Measurements from ENCODE around the gene MTMR2. TPM values are rescaled to one million over a fixed set of nuclear protein-coding genes. Genes with fewer than 3 reads are reported as not detected.

The MTMR2 gene
- total and polyA plus RNA-seq, 9 of the 15 experiments (the other 6 are each of a cell fraction or from before 2014, with no cell fraction given) = 12.6 to 35.8 (median 25.2) TPM

GRCh38 chr11:95937358-95937757, 13.5 kb upstream of the MTMR2 start (continued):
- TF ChIP-seq, protein P1, sequence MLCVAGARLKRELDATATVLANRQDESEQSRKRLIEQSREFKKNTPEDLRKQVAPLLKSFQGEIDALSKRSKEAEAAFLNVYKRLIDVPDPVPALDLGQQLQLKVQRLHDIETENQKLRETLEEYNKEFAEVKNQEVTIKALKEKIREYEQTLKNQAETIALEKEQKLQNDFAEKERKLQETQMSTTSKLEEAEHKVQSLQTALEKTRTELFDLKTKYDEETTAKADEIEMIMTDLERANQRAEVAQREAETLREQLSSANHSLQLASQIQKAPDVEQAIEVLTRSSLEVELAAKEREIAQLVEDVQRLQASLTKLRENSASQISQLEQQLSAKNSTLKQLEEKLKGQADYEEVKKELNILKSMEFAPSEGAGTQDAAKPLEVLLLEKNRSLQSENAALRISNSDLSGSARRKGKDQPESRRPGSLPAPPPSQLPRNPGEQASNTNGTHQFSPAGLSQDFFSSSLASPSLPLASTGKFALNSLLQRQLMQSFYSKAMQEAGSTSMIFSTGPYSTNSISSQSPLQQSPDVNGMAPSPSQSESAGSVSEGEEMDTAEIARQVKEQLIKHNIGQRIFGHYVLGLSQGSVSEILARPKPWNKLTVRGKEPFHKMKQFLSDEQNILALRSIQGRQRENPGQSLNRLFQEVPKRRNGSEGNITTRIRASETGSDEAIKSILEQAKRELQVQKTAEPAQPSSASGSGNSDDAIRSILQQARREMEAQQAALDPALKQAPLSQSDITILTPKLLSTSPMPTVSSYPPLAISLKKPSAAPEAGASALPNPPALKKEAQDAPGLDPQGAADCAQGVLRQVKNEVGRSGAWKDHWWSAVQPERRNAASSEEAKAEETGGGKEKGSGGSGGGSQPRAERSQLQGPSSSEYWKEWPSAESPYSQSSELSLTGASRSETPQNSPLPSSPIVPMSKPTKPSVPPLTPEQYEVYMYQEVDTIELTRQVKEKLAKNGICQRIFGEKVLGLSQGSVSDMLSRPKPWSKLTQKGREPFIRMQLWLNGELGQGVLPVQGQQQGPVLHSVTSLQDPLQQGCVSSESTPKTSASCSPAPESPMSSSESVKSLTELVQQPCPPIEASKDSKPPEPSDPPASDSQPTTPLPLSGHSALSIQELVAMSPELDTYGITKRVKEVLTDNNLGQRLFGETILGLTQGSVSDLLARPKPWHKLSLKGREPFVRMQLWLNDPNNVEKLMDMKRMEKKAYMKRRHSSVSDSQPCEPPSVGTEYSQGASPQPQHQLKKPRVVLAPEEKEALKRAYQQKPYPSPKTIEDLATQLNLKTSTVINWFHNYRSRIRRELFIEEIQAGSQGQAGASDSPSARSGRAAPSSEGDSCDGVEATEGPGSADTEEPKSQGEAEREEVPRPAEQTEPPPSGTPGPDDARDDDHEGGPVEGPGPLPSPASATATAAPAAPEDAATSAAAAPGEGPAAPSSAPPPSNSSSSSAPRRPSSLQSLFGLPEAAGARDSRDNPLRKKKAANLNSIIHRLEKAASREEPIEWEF (CRISPR knock-in tag; IDR thresholded peaks at IDR 0.05) = no peak
- no peak for TF ChIP-seq ZBTB26 (CRISPR knock-in tag; IDR thresholded peaks at IDR 0.05)
- TF ChIP-seq PHF20 (IDR thresholded peaks at IDR 0.05; ENCODE audit: partially characterized antibody) = no peak
- TF ChIP-seq, protein P2, sequence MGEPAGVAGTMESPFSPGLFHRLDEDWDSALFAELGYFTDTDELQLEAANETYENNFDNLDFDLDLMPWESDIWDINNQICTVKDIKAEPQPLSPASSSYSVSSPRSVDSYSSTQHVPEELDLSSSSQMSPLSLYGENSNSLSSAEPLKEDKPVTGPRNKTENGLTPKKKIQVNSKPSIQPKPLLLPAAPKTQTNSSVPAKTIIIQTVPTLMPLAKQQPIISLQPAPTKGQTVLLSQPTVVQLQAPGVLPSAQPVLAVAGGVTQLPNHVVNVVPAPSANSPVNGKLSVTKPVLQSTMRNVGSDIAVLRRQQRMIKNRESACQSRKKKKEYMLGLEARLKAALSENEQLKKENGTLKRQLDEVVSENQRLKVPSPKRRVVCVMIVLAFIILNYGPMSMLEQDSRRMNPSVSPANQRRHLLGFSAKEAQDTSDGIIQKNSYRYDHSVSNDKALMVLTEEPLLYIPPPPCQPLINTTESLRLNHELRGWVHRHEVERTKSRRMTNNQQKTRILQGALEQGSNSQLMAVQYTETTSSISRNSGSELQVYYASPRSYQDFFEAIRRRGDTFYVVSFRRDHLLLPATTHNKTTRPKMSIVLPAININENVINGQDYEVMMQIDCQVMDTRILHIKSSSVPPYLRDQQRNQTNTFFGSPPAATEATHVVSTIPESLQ (CRISPR knock-in tag; IDR thresholded peaks at IDR 0.05) = no peak
- TF ChIP-seq, protein P3, sequence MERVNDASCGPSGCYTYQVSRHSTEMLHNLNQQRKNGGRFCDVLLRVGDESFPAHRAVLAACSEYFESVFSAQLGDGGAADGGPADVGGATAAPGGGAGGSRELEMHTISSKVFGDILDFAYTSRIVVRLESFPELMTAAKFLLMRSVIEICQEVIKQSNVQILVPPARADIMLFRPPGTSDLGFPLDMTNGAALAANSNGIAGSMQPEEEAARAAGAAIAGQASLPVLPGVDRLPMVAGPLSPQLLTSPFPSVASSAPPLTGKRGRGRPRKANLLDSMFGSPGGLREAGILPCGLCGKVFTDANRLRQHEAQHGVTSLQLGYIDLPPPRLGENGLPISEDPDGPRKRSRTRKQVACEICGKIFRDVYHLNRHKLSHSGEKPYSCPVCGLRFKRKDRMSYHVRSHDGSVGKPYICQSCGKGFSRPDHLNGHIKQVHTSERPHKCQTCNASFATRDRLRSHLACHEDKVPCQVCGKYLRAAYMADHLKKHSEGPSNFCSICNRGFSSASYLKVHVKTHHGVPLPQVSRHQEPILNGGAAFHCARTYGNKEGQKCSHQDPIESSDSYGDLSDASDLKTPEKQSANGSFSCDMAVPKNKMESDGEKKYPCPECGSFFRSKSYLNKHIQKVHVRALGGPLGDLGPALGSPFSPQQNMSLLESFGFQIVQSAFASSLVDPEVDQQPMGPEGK (CRISPR knock-in tag; IDR thresholded peaks at IDR 0.05; ENCODE audit: borderline replicate concordance) = no peak
- peak; percentile 85 for TF ChIP-seq ETV1 (tag; conservative IDR thresholded peaks at IDR 0.05; ENCODE audit: low read depth)
- TF ChIP-seq SIN3B (IDR thresholded peaks at IDR 0.05; ENCODE audit: low read depth) = no peak
- no peak for TF ChIP-seq HIVEP1 (CRISPR knock-in tag; IDR thresholded peaks at IDR 0.05)
- TF ChIP-seq NELFE (IDR thresholded peaks at IDR 0.05; ENCODE audit: insufficient read depth, insufficient read length) = no peak
- TF ChIP-seq ERF (CRISPR knock-in tag; IDR thresholded peaks at IDR 0.05) = no peak
- TF ChIP-seq ZNF586 (CRISPR knock-in tag; conservative IDR thresholded peaks at IDR 0.05) = no peak
- 0 out of 2 replicates have a peak, but pooled peaks have one; percentile 14 for TF ChIP-seq RNF2 (IDR thresholded peaks at IDR 0.05)
- no peak for TF ChIP-seq POLR2AphosphoS2 (IDR thresholded peaks at IDR 0.05; ENCODE audit: low read length)
- TF ChIP-seq ZNF311 (CRISPR knock-in tag; IDR thresholded peaks at IDR 0.05) = no peak
- no peak for TF ChIP-seq XRCC5 (IDR thresholded peaks at IDR 0.05; ENCODE audit: low read depth, low read length)
- TF ChIP-seq RCOR1 (IDR thresholded peaks at IDR 0.05; ENCODE audit: borderline replicate concordance in 1 of 2, low read depth in 2 of 2, low read length in 2 of 2) = peak in 1 of 2 experiments; percentile 82; a peak in 2 of 4 replicates
- TF ChIP-seq HNRNPL (IDR thresholded peaks at IDR 0.05; ENCODE audit: low read depth, low read length) = no peak
- TF ChIP-seq ZEB2 (IDR thresholded peaks at IDR 0.05) = no peak
- no peak for TF ChIP-seq TAF15 (IDR thresholded peaks at IDR 0.05; ENCODE audit: low read depth, low read length)
- no peak for TF ChIP-seq ZNF140 (CRISPR knock-in tag; IDR thresholded peaks at IDR 0.05)
- peak; percentile 56; the same call in 1 of the 2 replicates for TF ChIP-seq PML (IDR thresholded peaks at IDR 0.05; ENCODE audit: low read length)
